HUES64 (cell line): ENCODE results near the gene RFX2.

Experiments used
- H3K27ac ChIP-seq: 2 replicates; pipeline ENCODE4 v1.7.0; 2013; ENCODE audit warnings: low read depth, low read length, inconsistent platforms
- H3K27me3 ChIP-seq: 2 replicates; pipeline ENCODE4 v1.6.1; 2013; ENCODE audit warnings: mild to moderate bottlenecking, low read length; ENCODE audit not compliant: insufficient read depth
- H3K36me3 ChIP-seq: 2 replicates; pipeline ENCODE4 v1.6.1; 2013; ENCODE audit warnings: mild to moderate bottlenecking, low read length; ENCODE audit not compliant: insufficient read depth
- H3K4me1 ChIP-seq: 2 replicates; pipeline ENCODE4 v1.6.1; 2013; ENCODE audit warnings: mild to moderate bottlenecking, low read length, moderate library complexity; ENCODE audit not compliant: insufficient read depth
- H3K4me3 ChIP-seq: 2 replicates; pipeline ENCODE4 v1.5.1; 2013; ENCODE audit warnings: mild to moderate bottlenecking, low read length, moderate library complexity
- H3K9ac ChIP-seq: 2 replicates; pipeline ENCODE4 v1.6.1; 2013; ENCODE audit warnings: mild to moderate bottlenecking, low read depth, low read length
- H3K9me3 ChIP-seq: 2 replicates; pipeline ENCODE4 v1.6.1; 2013; ENCODE audit warnings: low read depth, low read length; ENCODE audit not compliant: insufficient read depth
- WGBS: fragments of 150-250, 120-280 bp; methylation state at CpG from one replicate; pipeline ENCODE4 v1.1.7; 2013; ENCODE audit warnings: missing lambda C conversion rate; 5-methylcytosine and 5-hydroxymethylcytosine counted together

Gene RFX2

DNA sequence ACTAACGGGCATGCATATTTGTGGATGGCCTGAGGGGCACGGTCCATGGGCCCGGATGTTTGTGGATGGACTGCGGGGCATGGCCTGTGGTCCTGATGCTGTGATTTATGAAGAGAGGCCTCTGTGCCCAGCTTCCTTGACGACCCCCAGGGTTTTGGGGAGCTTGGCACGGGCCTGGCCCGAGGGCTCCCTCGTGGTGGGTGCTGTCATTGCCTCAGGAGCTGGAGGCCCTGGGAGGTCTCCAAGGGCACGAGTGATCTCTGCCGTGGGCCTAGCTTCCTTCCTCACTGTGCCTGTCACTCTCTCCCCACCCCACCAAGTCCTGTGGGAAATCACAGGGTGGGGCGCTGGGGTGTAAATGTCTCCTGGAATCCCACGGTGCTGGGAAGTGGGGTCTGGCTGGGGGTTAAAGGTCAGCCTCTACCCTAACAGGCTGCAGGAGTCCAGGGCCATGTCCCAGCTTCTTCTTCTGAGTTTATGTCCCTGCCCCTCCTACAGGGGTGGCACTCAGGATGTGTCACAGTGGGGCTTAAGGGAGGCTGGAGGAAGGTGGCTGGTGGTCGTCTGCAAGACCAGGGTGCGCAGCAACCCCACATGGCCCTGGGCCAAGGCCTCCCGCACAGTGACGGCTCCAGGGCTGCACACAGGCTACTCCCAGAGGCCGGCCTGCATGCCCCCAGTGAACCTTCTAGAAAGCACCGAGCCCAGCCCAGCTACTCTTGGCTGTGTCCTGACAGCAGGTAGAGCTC, 104.8 kb downstream of the RFX2 start:
- WGBS: 92% methylated on average over 18 of the region's 18 CpGs

DNA sequence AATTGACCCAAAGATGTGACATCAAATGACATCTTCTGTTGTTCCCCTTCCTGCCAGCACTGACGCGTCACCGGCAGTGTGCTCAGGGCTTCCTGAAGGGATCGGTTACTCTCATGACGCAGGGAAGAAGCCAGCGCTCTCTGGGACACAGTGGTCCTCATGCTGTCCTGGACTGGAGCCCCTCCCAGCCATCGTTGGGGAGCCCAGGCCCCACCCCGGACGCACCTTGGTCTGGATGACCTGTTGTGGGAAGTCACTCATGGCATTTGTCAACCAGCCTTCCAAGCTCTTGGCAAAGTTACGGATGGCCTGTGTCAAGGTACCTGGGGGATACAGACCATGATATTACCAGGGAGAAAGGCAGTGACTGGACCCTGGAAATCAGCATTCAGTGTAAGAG, 106.3 kb downstream of the RFX2 start:
- H3K9ac ChIP-seq: no peak overlapping the region
- WGBS: 84% methylated on average over 10 of the region's 10 CpGs

More for the DNA sequence above, 104.8 kb downstream of the RFX2 start:
- Histone ChIP-seq H3K4me3 (no peak overlapping the region), H3K27me3 (no peaks in the 10 kb centered on the region), H3K9ac (no peak overlapping the region), H3K36me3 (no peaks in the 10 kb centered on the region), H3K9me3 (no peaks in the 10 kb centered on the region), H3K27ac (no peak overlapping the region), H3K4me1 (no peaks in the 10 kb centered on the region)

DNA sequence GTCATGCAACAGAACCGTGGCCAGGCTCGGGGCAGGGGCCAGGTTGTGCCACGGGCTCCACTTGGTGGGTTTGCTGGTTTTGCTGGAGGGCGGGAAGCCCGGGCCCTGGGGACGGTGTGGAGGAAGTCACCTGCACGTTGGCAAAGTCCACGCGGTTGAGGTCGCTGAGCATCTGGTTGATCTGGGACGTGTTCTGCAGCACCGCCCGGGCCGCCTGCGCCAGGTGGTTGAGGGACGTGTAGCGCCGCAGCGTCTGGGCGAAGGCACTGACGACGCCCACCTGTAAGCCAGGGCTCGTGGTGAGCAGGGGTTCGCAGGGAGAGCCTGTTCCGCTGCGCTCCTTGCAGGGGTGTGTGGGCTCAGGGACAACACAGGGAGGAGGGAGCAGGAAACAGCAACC, 107.7 kb downstream of the RFX2 start:
- H3K27ac ChIP-seq: no peak overlapping the region
- H3K4me1 ChIP-seq: no peaks in the 10 kb centered on the region
- no peaks in the 10 kb centered on the region for H3K9me3 ChIP-seq
- H3K9ac ChIP-seq: no peak overlapping the region
- 93% methylated on average over 26 of the region's 26 CpGs for WGBS
- no peak overlapping the region for H3K4me3 ChIP-seq
- no peaks in the 10 kb centered on the region for H3K27me3 ChIP-seq
- no peaks in the 10 kb centered on the region for H3K36me3 ChIP-seq

More for the DNA sequence above, 106.3 kb downstream of the RFX2 start:
- H3K9me3 ChIP-seq: no peaks in the 10 kb centered on the region
- H3K27ac ChIP-seq: no peak overlapping the region
- no peaks in the 10 kb centered on the region for H3K27me3 ChIP-seq
- H3K36me3 ChIP-seq: no peaks in the 10 kb centered on the region
- H3K4me1 ChIP-seq: no peaks in the 10 kb centered on the region
- H3K4me3 ChIP-seq: no peak overlapping the region

DNA sequence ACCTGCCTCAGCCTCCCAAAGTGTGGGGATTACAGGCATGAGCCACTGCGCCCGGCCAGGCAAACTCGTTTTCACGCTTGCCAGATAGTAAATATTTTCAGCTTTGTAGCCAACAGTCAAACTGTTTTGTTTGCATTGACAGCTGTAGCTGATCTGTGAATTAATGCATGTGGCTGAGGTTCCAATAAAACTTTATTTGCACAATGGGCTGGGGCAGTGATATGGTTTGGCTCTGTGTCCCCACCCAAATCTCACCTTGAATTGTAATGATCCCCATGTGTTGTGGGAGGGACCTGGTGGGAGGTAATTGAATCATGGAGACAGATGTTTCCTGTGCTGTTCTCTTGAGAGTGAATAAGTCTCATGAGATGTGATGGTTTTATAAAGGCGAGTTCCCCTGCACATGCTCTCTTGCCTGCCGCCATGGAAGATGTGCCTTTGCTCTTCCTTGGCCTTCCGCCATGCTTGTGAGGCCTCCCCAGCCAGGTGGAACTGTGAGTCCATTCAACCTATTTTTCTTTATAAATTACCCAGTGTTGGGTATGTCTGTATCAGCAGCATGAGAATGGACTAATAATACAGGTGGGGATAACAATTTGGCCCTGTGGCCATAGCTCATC, 110.0 kb downstream of the RFX2 start:
- Histone ChIP-seq H3K9me3 (no peaks in the 10 kb centered on the region), H3K4me1 (no peaks in the 10 kb centered on the region), H3K36me3 (no peaks in the 10 kb centered on the region), H3K27me3 (no peaks in the 10 kb centered on the region), H3K9ac (no peak overlapping the region), H3K4me3 (no peak overlapping the region), H3K27ac (no peak overlapping the region)
- 95% methylated on average over 7 of the region's 7 CpGs for WGBS

DNA sequence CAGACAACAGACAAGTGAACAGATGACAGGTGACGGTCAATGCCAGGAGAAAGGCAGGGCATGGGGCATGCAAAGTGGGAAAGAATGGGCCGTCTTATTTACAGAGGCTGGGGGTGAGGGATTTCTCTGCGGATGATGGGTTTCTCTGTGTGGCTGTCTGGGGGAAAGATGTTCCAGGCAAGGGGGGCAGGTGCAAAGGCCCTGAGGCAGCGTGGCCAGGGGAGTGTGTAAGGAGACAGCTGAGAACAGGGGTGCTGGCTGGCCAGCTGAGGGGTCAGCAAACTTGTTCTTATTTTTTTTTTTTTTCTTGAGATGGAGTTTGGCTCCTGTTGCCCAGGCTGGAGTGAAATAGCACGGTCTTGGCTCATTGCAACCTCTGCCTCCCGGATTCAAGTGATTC, 110.6 kb downstream of the RFX2 start:
- WGBS: 94% methylated on average over 6 of the region's 6 CpGs
- no peak overlapping the region for H3K9ac ChIP-seq

DNA sequence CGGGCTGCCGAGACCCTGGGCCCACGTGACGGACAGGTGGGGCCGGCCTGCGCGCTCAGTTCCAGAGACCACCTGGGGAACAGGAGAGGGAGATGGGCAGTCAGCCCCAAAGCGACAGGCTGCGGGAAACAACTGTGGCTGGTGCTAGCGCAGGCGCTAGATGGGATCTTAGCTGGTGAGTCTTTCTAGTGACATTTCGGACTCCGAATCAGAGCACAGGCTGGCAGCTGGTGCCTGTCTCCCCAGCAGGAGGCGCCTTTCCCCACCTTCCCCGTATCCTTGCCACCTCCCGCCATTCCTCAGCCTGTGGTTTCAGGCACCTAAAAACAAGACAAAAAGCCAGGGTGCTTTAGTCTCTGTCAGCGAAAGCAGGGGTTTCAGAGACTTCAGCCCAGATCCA, 112.9 kb downstream of the RFX2 start:
- H3K36me3 ChIP-seq: no peaks in the 10 kb centered on the region
- no peaks in the 10 kb centered on the region for H3K4me1 ChIP-seq
- H3K4me3 ChIP-seq: no peak overlapping the region
- 74% methylated on average over 17 of the region's 17 CpGs for WGBS
- no peak overlapping the region for H3K9ac ChIP-seq
- no peak overlapping the region for H3K27ac ChIP-seq
- no peaks in the 10 kb centered on the region for H3K27me3 ChIP-seq
- H3K9me3 ChIP-seq: no peaks in the 10 kb centered on the region

More for the DNA sequence above, 110.6 kb downstream of the RFX2 start:
- no peaks in the 10 kb centered on the region for H3K27me3 ChIP-seq
- no peak overlapping the region for H3K27ac ChIP-seq
- H3K36me3 ChIP-seq: no peaks in the 10 kb centered on the region
- no peak overlapping the region for H3K4me3 ChIP-seq
- no peaks in the 10 kb centered on the region for H3K9me3 ChIP-seq
- no peaks in the 10 kb centered on the region for H3K4me1 ChIP-seq

DNA sequence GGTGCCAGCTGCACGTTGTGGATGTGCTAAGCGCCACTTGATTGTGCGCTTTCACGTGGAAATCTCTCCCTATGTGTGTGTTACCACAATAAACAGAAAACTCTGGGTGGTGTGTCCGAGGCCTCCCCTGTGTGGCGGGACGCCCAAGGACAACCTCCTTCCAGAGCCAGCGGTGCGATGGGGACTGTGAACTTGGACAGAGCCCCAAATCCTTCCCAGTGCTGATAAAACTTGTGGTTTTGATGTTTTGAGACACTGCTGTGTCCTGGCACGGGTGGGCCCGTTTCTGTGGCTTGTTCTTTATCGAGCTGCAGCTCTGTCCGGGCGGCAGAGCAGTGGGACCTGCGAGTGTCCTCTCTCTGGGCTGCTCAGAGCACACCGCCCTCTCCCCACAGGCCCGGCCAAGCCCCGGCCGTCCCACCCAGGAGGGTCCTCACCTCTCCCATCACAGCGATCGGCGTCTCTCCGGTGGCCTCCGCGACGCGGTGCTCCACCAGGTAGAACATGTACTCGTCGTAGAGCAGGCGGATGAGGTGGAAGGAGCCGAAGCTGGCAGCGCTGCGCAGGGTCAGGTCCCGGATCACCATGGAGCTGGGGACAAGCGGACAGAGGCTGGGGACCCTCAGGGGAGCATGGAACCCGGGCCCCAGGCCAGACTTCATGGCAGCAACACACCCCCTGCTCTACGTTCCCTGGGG, 113.5 kb downstream of the RFX2 start:
- no peak overlapping the region for H3K9ac ChIP-seq
- H3K9me3 ChIP-seq: no peaks in the 10 kb centered on the region
- H3K27me3 ChIP-seq: no peaks in the 10 kb centered on the region
- H3K4me1 ChIP-seq: no peaks in the 10 kb centered on the region
- H3K27ac ChIP-seq: no peak overlapping the region
- WGBS: 95% methylated on average over 37 of the region's 37 CpGs
- H3K4me3 ChIP-seq: no peak overlapping the region
- no peaks in the 10 kb centered on the region for H3K36me3 ChIP-seq

DNA sequence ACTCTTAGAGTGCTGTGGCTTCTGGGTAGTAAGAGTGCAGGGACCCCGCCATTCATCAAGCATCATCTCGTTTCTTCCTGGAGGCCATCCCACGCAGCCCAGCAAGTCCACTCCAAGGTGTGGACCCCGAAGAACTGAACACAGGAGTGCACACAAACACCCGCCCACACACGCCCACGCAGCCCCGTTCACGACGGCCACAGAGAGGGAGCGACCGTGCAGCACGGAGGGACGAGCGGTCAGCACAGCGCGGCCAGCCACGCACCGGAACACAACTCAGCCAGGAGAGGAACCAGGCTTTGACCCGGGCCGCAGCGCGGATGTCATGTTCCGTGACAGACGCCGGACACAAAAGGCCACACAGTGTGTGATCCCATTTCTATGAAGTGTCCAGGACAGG, 114.2 kb downstream of the RFX2 start:
- Histone ChIP-seq H3K27me3 (no peaks in the 10 kb centered on the region), H3K27ac (no peak overlapping the region), H3K4me3 (no peak overlapping the region), H3K36me3 (no peaks in the 10 kb centered on the region), H3K9ac (no peak overlapping the region), H3K4me1 (no peaks in the 10 kb centered on the region), H3K9me3 (0 out of 2 replicates have a peak, but pooled peaks cover 2% of the 10 kb centered on the region)
- 96% methylated on average over 26 of the region's 26 CpGs for WGBS

DNA sequence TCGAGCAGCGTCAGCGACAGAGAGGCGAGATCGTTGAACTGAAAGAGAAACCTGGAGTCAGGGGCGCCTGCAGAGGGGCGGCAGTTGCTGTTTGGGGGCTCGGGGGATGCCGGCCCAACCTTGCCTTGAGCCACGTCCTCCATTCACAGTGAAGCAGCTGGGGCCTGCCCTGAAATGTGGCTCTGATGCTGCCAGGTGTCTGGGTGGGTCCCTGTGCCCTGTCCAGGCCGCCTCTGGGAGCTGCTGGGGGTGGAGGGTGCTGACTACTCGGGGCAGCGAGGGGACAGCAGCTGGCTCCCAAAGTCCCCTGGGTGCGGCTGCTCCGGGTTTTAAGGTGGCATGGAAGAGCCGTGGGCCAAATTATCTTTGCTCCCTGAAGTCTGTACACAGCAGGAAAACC, 114.7 kb downstream of the RFX2 start:
- no peak overlapping the region for H3K9ac ChIP-seq
- 0 out of 2 replicates have a peak, but pooled peaks cover 3% of the 10 kb centered on the region for H3K9me3 ChIP-seq
- no peak overlapping the region for H3K4me3 ChIP-seq
- H3K27ac ChIP-seq: no peak overlapping the region
- WGBS: 94% methylated on average over 16 of the region's 16 CpGs
- H3K36me3 ChIP-seq: no peaks in the 10 kb centered on the region
- H3K4me1 ChIP-seq: no peaks in the 10 kb centered on the region
- no peaks in the 10 kb centered on the region for H3K27me3 ChIP-seq

DNA sequence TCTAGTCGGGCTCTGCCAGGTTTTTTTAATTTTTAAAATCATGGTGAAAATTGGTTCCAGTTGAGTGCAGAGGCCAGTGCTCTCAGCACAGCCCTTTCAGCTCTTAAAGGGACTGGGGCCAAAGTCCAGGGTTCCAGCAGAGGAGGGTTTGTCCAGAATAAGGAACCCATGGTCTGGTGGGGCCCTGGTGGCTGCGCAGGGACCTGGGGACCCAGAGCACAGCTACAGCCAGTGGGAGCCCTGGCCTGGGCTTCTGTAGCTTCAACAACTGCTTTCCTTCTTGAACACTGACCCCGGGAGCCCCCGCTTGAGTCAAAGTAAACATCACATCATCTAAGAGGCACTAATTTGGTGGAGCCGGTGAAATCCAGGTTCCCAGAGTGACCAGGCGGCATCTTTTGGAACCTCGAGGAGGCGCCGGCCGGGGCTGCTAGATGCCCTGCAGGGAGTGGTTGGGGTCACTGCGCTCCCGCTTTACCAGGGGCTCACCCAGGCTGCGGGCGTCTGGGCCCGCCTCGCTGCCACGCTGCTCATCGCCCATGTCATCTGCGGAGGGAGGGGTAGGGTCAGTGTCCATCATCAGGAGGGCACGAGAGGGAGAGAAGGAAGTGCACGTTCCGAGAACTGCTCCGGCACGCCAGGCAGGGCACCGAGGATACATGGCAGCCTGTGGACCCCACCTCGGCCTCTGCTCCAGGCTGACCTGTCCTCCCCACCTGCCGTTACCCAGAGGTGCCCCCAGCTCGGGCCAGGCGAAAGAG, 115.7 kb downstream of the RFX2 start:
- no peaks in the 10 kb centered on the region for H3K36me3 ChIP-seq
- 0 out of 2 replicates have a peak, but pooled peaks cover 3% of the 10 kb centered on the region for H3K9me3 ChIP-seq
- H3K4me3 ChIP-seq: no peak overlapping the region
- no peaks in the 10 kb centered on the region for H3K4me1 ChIP-seq
- 95% methylated on average over 29 of the region's 29 CpGs for WGBS
- H3K27ac ChIP-seq: no peak overlapping the region
- no peak overlapping the region for H3K9ac ChIP-seq
- H3K27me3 ChIP-seq: no peaks in the 10 kb centered on the region
